Neural progenitor cell (in vitro differentiated cells): ENCODE results near the gene FER. TPM values are rescaled to one million over a fixed set of nuclear protein-coding genes. Genes with fewer than 3 reads are reported as not detected.

Source experiments
- DNase-seq: peaks from one replicate; pipeline ENCODE4 v3.0.0-alpha.2; 2016; ENCODE audit warnings: low spot score
- H2AFZ ChIP-seq: fragments of 200-600 bp; sonication (generic); replicated peaks from 2 replicates; pipeline ENCODE4 v1.6.1; 2016; ENCODE audit warnings: antibody characterized with exemption
- H3F3A ChIP-seq: fragments of 200-600 bp; sonication (generic); 2 replicates; pipeline ENCODE4 v1.6.1; 2016; ENCODE audit warnings: antibody characterized with exemption, low read depth
- H3K27ac ChIP-seq: fragments of 200-600 bp; sonication (generic); 2 replicates; pipeline ENCODE4 v1.5.1; 2016; ENCODE audit warnings: mild to moderate bottlenecking
- H3K27me3 ChIP-seq: fragments of 200-600 bp; sonication (generic); 2 replicates; pipeline ENCODE4 v1.6.1; 2016; ENCODE audit warnings: mild to moderate bottlenecking, moderate library complexity
- H3K36me3 ChIP-seq: fragments of 200-600 bp; sonication (generic); 2 replicates; pipeline ENCODE4 v1.5.1; 2016
- H3K4me1 ChIP-seq: fragments of 200-600 bp; sonication (generic); 2 replicates; pipeline ENCODE4 v1.6.1; 2016; ENCODE audit warnings: mixed run types
- H3K4me2 ChIP-seq: fragments of 200-600 bp; sonication (generic); 2 replicates; pipeline ENCODE4 v1.6.1; 2016
- H3K4me3 ChIP-seq: fragments of 200-600 bp; sonication (generic); 2 replicates; pipeline ENCODE4 v1.5.1; 2016
- H3K79me2 ChIP-seq: fragments of 200-600 bp; sonication (generic); 2 replicates; pipeline ENCODE4 v1.6.1; 2016; ENCODE audit warnings: low read depth
- H3K9ac ChIP-seq: fragments of 200-600 bp; sonication (generic); 2 replicates; pipeline ENCODE4 v1.6.1; 2016
- H3K9me3 ChIP-seq: fragments of 200-600 bp; sonication (generic); 2 replicates; pipeline ENCODE4 v1.5.1; 2016; ENCODE audit warnings: low read depth
- H4K20me1 ChIP-seq: fragments of 200-600 bp; sonication (generic); 2 replicates; pipeline ENCODE4 v1.6.1; 2016; ENCODE audit warnings: low read depth
- H3K27ac Mint-ChIP-seq: 3 replicates; pipeline ENCODE4 v1.8.0; 2021; ENCODE audit warnings: mixed read lengths
- H3K27me3 Mint-ChIP-seq: 2 replicates; pipeline ENCODE4 v1.8.0; 2022; ENCODE audit warnings: low read depth, mild to moderate bottlenecking, inconsistent platforms, moderate library complexity, mixed read lengths; ENCODE audit not compliant: insufficient read depth
- H3K36me3 Mint-ChIP-seq: 3 replicates; pipeline ENCODE4 v1.8.0; 2021; ENCODE audit warnings: mixed read lengths
- H3K4me1 Mint-ChIP-seq: 3 replicates; pipeline ENCODE4 v1.8.0; 2021; ENCODE audit warnings: mixed read lengths
- H3K4me3 Mint-ChIP-seq: 3 replicates; pipeline ENCODE4 v1.8.0; 2021; ENCODE audit warnings: mild to moderate bottlenecking, moderate library complexity, mixed read lengths
- H3K9me3 Mint-ChIP-seq: 3 replicates; pipeline ENCODE4 v1.8.0; 2020; ENCODE audit warnings: mixed read lengths
- CTCF ChIP-seq: fragments of 200-600 bp; sonication (generic); IDR thresholded peaks from 2 replicates; pipeline ENCODE4 v1.5.1; 2017; ENCODE audit warnings: antibody characterized with exemption, mild to moderate bottlenecking
- EZH2 ChIP-seq: fragments of 200-600 bp; sonication (generic); IDR thresholded peaks from 2 replicates; pipeline ENCODE4 v1.6.1; 2017; ENCODE audit warnings: antibody characterized with exemption, mild to moderate bottlenecking, moderate library complexity
- EZH2phosphoT487 ChIP-seq: fragments of 200-600 bp; sonication (generic); IDR thresholded peaks from 2 replicates; pipeline ENCODE4 v1.6.1; 2017; ENCODE audit warnings: antibody characterized with exemption
- total RNA-seq: library from RNA; depleted of rRNA; stranded (reverse); fragments of >200 nt; gene quantifications from 2 replicates; pipeline ENCODE4 v1.2.3, GENCODE V29; 2015; ENCODE audit warnings: low replicate concordance

Gene FER
- total RNA-seq, 1 donor from 2014 or later: 25.0 TPM

- Histone ChIP-seq H3K9ac (no peak overlapping the region), H3K36me3 (no peaks in the 10 kb centered on the region), H3K27ac (no peak overlapping the region), H3K79me2 (no peaks in the 10 kb centered on the region), H3K27me3 (no peaks in the 10 kb centered on the region), H3K4me3 (no peak overlapping the region), H3K4me1 (no peaks in the 10 kb centered on the region), H3K9me3 (no peaks in the 10 kb centered on the region), H4K20me1 (no peaks in the 10 kb centered on the region), H3K4me2 (no peak overlapping the region), H2AFZ (no peak overlapping the region), H3F3A (no peaks in the 10 kb centered on the region)
- Mint-ChIP-seq H3K4me3 (no peak overlapping the region), H3K27me3 (no peaks in the 10 kb centered on the region), H3K9me3 (no peaks in the 10 kb centered on the region), H3K36me3 (peaks cover 8% of the 10 kb centered on the region), H3K27ac (no peak overlapping the region), H3K4me1 (no peaks in the 10 kb centered on the region)
- TF ChIP-seq CTCF (no peak), EZH2phosphoT487 (no peak), EZH2 (no peak)
- no peak for DNase-seq
Measured at GRCh38 chr5:108974594-108974993, 226.9 kb downstream of the FER start.

GRCh38 chr5:108975697-108976096 lies 228.0 kb downstream of the FER start:
- Mint-ChIP-seq H3K4me1 (no peaks in the 10 kb centered on the region), H3K27ac (no peak overlapping the region), H3K36me3 (peaks cover 8% of the 10 kb centered on the region), H3K27me3 (no peaks in the 10 kb centered on the region), H3K9me3 (no peaks in the 10 kb centered on the region), H3K4me3 (no peak overlapping the region)
- TF ChIP-seq CTCF (no peak), EZH2 (no peak), EZH2phosphoT487 (no peak)
- Histone ChIP-seq H3K27me3 (no peaks in the 10 kb centered on the region), H2AFZ (no peak overlapping the region), H4K20me1 (no peaks in the 10 kb centered on the region), H3K4me2 (no peak overlapping the region), H3K4me3 (no peak overlapping the region), H3K9me3 (no peaks in the 10 kb centered on the region), H3K36me3 (no peaks in the 10 kb centered on the region), H3F3A (no peaks in the 10 kb centered on the region), H3K79me2 (no peaks in the 10 kb centered on the region), H3K9ac (no peak overlapping the region), H3K4me1 (no peaks in the 10 kb centered on the region), H3K27ac (no peak overlapping the region)
- no peak for DNase-seq

GRCh38 chr5:108983461-108984092 lies 235.9 kb downstream of the FER start:
- Mint-ChIP-seq H3K9me3 (peaks cover 10% of the 10 kb centered on the region), H3K4me1 (no peaks in the 10 kb centered on the region), H3K4me3 (no peak overlapping the region), H3K27me3 (no peaks in the 10 kb centered on the region), H3K27ac (no peak overlapping the region), H3K36me3 (peaks cover 19% of the 10 kb centered on the region)
- Histone ChIP-seq H3K36me3 (no peaks in the 10 kb centered on the region), H3K27ac (no peak overlapping the region), H3K79me2 (no peaks in the 10 kb centered on the region), H4K20me1 (no peaks in the 10 kb centered on the region), H3K9ac (no peak overlapping the region), H3K9me3 (peaks cover 4% of the 10 kb centered on the region), H3K4me3 (no peak overlapping the region), H3K4me1 (no peaks in the 10 kb centered on the region), H2AFZ (no peak overlapping the region), H3F3A (no peaks in the 10 kb centered on the region), H3K4me2 (no peak overlapping the region), H3K27me3 (no peaks in the 10 kb centered on the region)
- no peak for TF ChIP-seq CTCF
- no peak for TF ChIP-seq EZH2
- TF ChIP-seq EZH2phosphoT487: no peak
- DNase-seq: no peak
